Subcutaneous abdominal adipose tissue (tissue), 5 donors: ENCODE measurements around the gene LENG8.

ENCODE experiments used
- H3K27ac ChIP-seq: one replicate; pipeline ENCODE4 v1.7.0; 2013; ENCODE audit warnings: low read depth, mild to moderate bottlenecking, inconsistent platforms, low read length, moderate library complexity
- H3K27me3 ChIP-seq, 5 donors: one replicate each; pipeline ENCODE4 v1.7.0; 2013; ENCODE audit warnings: low read length in 5 of 5, inconsistent platforms in 1 of 5; ENCODE audit not compliant: control insufficient read depth in 5 of 5, insufficient read depth in 4 of 5
- H3K36me3 ChIP-seq, 5 donors: one replicate each; pipeline ENCODE4 v1.7.0; 2013; ENCODE audit warnings: low read length in 5 of 5; ENCODE audit not compliant: control insufficient read depth in 5 of 5, insufficient read depth in 5 of 5
- H3K4me1 ChIP-seq, 5 donors: one replicate each; pipeline ENCODE4 v1.7.0; 2013; ENCODE audit warnings: low read length in 5 of 5, mild to moderate bottlenecking in 3 of 5, moderate library complexity in 1 of 5; ENCODE audit not compliant: control insufficient read depth in 5 of 5, insufficient read depth in 5 of 5
- H3K4me3 ChIP-seq, 5 donors: one replicate each; pipeline ENCODE4 v1.7.0; 2013; ENCODE audit warnings: low read length in 5 of 5, low read depth in 1 of 5
- H3K9ac ChIP-seq, 5 donors: one replicate each; pipeline ENCODE4 v1.7.0; 2013; ENCODE audit warnings: low read length in 5 of 5, mild to moderate bottlenecking in 4 of 5, moderate library complexity in 3 of 5
- H3K9me3 ChIP-seq, 5 donors: one replicate each; pipeline ENCODE4 v1.7.0; 2013; ENCODE audit warnings: low read length in 5 of 5; ENCODE audit not compliant: control insufficient read depth in 5 of 5
- donor health status: healthy.
- donor health status: healthy.
- donor health status: healthy.
- donor health status: healthy.
- donor health status: healthy.

The LENG8 gene

DNA sequence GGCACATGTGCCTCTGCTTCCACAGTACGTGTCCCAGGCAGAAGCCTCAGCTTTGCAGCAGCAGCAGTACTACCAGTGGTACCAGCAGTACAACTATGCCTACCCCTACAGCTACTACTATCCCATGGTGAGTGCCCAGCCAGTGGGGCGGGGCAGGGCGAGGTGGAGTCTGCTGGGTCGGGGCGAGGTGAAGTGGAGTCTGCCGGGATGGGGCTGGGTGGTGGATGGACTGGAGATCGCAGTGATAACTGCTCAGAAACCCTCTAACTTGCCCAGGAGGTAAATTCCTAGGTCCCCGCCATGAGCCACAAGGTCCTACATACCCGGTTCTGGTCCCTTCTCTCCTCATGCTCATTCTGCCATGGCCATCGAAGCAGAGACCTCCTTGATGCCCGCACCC lies 3.6 kb downstream of the LENG8 start:
- no peak overlapping the region for H3K27ac ChIP-seq
- no peaks in the 10 kb centered on the region for H3K27me3 ChIP-seq
- H3K36me3 ChIP-seq = peaks cover 3 to 68% (median 65%) of the 10 kb centered on the region in 5 donors
- no peaks in the 10 kb centered on the region for H3K9me3 ChIP-seq
- peak overlapping the region in 1 of 5 donors; percentile 37 for H3K9ac ChIP-seq
- peaks cover 2 to 39% (median 28%) of the 10 kb centered on the region in 5 donors for H3K4me1 ChIP-seq
- no peak overlapping the region for H3K4me3 ChIP-seq

DNA sequence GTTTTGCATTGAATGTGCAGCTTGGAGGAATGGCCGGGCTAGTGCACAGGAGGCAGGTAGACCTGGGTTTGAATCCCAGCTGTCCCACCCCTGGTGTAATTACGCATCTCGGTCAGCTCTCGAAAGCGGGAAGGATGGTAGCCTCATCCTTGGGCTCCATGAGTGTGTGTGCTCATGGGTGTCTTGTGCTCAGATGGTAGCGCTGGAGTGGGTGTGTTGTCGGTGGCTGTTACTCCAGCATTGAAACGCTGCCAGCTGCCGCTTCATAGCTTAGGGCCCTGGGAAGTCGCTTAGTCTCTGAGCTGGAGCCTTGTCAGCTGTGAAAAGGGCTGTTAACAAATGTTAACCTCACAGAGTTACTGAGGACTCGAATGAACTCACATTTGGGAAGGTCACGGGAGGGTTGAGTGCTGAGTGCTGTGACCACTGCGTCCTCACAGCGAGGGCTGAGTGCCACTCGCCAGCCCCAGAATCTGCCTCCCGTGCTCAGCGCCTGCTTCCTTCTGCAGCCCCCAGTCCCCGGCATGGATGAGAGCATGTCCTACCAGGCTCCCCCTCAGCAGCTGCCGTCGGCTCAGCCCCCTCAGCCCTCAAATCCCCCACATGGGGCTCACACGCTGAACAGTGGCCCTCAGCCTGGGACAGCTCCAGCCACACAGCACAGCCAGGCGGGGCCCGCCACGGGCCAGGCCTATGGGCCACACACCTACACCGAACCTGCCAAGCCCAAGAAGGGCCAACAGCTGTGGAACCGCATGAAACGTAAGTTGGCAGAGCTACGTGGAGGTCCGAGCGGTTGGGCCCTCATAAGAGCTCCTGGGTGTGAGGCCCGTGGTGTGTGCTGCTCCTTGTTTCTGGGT lies 5.2 kb downstream of the LENG8 start:
- Histone ChIP-seq H3K9ac (peak overlapping the region in 1 of 5 donors; percentile 42), H3K9me3 (no peaks in the 10 kb centered on the region), H3K27me3 (no peaks in the 10 kb centered on the region), H3K36me3 (peaks cover 3 to 83% (median 80%) of the 10 kb centered on the region in 5 donors), H3K4me1 (peaks cover 2 to 27% (median 19%) of the 10 kb centered on the region in 5 donors), H3K4me3 (no peak overlapping the region), H3K27ac (no peak overlapping the region)

DNA sequence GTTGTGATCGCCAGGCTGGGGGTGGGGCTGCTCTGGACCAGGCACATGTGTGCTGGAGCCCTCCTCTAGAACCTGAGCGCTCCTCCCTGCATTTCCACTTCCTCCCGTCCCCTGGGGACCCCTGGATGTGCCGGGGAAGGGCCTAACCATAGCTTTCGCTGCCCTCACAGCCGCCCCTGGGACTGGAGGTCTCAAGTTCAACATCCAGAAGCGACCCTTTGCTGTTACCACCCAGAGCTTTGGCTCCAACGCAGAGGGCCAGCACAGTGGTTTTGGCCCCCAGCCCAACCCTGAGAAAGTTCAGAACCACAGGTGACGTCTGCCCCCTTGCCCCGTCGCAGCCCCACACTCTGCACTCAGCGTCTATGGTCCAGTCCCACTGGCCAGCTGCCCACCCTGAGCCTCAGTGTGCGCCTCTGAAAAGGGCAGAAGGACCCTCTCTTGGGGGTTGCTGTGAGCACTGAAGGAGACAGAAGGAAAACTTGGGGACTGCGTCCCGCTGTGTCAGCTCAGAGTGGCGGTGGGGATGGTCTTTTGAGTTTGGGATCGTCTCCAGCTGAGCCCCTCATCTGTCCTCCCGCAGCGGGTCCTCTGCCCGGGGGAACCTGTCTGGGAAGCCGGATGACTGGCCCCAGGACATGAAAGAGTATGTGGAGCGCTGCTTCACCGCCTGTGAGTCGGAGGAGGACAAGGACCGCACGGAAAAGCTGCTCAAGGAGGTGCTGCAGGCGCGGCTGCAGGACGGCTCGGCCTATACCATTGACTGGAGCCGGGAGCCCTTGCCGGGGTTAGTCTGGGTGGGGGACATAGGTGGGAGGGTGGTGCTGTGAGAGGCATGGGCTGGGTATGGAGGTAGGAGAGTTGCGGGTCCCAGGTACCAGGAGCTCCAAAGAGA lies 6.0 kb downstream of the LENG8 start:
- peaks cover 0 to 24% (median 20%) of the 10 kb centered on the region in 5 donors for H3K4me1 ChIP-seq
- peaks cover 3 to 92% (median 89%) of the 10 kb centered on the region in 5 donors for H3K36me3 ChIP-seq
- H3K9ac ChIP-seq = no peak overlapping the region
- no peak overlapping the region for H3K4me3 ChIP-seq
- H3K27ac ChIP-seq = no peak overlapping the region
- H3K9me3 ChIP-seq = no peaks in the 10 kb centered on the region
- no peaks in the 10 kb centered on the region for H3K27me3 ChIP-seq

GRCh38 chr19:54455786-54456422 lies 6.9 kb downstream of the LENG8 start:
- no peak overlapping the region for H3K9ac ChIP-seq
- peaks cover 0 to 17% (median 13%) of the 10 kb centered on the region in 5 donors for H3K4me1 ChIP-seq
- H3K27me3 ChIP-seq = no peaks in the 10 kb centered on the region
- H3K36me3 ChIP-seq = peaks cover 3 to 98% (median 96%) of the 10 kb centered on the region in 5 donors
- no peak overlapping the region for H3K27ac ChIP-seq
- H3K4me3 ChIP-seq = no peak overlapping the region
- no peaks in the 10 kb centered on the region for H3K9me3 ChIP-seq

DNA sequence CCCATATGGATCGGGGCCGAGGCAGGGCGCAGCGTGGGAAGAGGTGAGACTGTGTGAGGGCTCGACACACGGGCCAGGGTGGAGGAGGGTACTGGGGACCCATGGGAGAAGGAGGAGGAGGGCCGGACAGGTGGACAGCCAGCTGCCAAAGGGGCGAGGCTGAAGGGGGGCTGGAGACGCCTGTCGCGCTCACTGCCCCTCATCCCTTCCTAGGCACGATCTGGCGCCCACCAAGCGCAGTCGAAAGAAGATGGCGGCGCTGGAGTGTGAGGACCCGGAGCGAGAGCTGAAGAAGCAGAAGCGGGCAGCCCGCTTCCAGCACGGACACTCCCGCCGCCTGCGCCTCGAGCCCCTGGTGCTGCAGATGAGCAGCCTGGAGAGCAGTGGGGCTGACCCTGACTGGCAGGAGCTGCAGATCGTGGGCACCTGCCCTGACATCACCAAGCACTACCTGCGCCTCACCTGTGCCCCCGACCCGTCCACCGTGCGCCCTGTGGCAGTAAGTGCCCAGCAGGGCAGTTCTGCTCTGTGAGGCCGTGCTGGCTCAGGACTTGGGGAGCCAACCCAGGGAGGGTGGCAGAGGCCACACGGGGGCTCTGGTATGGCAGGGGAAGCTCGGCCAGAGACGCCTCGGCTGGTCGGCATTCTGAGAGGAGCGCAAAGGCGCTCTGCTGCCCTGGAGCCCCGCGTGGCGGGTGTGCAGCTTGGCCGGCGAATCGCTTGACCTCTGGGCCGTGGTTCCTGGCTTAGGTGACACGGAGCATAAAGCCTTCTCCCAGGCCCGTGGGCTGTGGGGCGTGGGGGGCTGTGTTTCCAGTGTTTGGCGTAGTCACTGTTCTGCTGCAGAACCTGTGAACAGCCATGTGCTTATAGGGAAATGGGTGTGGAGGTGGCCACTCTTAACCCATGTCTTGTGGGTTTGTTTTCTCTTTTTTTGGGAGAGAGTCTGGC lies 7.7 kb downstream of the LENG8 start:
- no peaks in the 10 kb centered on the region for H3K9me3 ChIP-seq
- no peak overlapping the region for H3K27ac ChIP-seq
- H3K9ac ChIP-seq = no peak overlapping the region
- no peaks in the 10 kb centered on the region for H3K27me3 ChIP-seq
- peaks cover 0 to 16% (median 10%) of the 10 kb centered on the region in 5 donors for H3K4me1 ChIP-seq
- H3K36me3 ChIP-seq = peaks cover 3 to 98% (median 97%) of the 10 kb centered on the region in 5 donors
- no peak overlapping the region for H3K4me3 ChIP-seq

- no peaks in the 10 kb centered on the region for H3K9me3 ChIP-seq
- H3K27me3 ChIP-seq = no peaks in the 10 kb centered on the region
- no peak overlapping the region for H3K4me3 ChIP-seq
- no peak overlapping the region for H3K9ac ChIP-seq
- peaks cover 0 to 25% (median 23%) of the 10 kb centered on the region in 5 donors for H3K4me1 ChIP-seq
- peaks cover 2 to 91% (median 88%) of the 10 kb centered on the region in 5 donors for H3K36me3 ChIP-seq
- no peak overlapping the region for H3K27ac ChIP-seq
Measured at GRCh38 chr19:54457773-54458647, 9.0 kb downstream of the LENG8 start.

DNA sequence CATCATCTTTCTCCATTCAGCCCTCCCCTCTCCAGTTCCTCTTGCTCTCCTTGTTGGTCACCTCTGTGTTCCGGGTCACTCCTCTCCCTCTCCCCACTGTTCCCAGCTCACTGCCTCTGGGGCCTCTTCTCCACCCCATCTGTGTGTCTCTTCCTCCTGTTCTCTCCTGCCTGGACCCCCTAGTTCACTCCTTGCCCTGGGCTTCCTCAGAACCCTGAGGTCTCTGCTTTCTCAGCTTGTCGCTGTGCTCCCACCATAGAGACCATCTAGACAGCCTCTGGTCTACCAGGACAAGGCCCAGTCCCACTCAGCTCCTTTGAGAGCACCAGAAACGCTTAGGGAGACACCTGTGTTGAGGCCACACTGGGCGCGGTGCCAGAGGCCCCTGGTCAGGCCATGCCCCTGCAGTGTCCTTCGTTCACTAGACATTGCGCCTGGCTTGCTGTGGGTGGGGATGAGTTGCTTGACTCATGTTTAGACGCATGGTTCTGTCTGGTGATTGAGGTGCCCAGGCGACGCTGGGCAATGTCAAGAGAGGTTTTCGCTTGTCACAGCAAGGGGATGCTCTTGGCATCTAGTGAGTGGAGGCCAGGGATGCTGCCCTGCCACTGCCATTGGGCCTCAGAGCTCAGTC lies 9.8 kb downstream of the LENG8 start:
- Histone ChIP-seq H3K36me3 (peaks cover 0 to 84% (median 80%) of the 10 kb centered on the region in 5 donors), H3K9me3 (no peaks in the 10 kb centered on the region), H3K9ac (no peak overlapping the region), H3K4me1 (peaks cover 0 to 32% (median 25%) of the 10 kb centered on the region in 5 donors), H3K27me3 (no peaks in the 10 kb centered on the region), H3K4me3 (no peak overlapping the region), H3K27ac (no peak overlapping the region)
